GM18507 (cell line): Measurements from ENCODE around the gene GNPTG.
"Not testable (repeated sequence)": the region's sequence is repeated elsewhere in the genome, so short reads cannot be mapped to it uniquely, and the experiment has no call there.

ENCODE experiments used
- DNase-seq: peaks from one replicate; pipeline ENCODE4 v3.0.0; 2011; ENCODE audit warnings: low read depth; ENCODE audit not compliant: insufficient read length; ENCODE audit errors: extremely low spot score
- FAIRE-seq: peaks from 2 replicates; lab custom pipeline; 2011; peaks lifted over from hg19 to GRCh38; lab: Jason Lieb, UNC

GNPTG gene

GRCh38 chr16:1317479-1318267 is 34.1 kb upstream of the GNPTG start:
- FAIRE-seq, result no peak
- no peak for DNase-seq

DNA sequence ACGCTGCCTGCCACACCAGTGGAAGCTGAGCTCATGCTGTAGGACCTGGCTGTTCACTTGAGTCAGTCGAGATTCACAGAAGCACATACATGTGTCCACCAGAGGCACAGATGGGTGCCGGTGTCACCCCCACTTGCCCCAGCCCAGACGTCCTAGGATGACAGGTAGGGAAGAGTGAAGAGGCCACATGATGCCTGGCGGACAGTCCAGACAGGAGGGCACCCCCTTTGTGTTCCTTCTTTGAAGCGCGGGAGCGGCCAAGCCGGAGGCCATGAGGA is 33.5 kb upstream of the GNPTG start:
- FAIRE-seq (no peak), DNase-seq (no peak)

GRCh38 chr16:1319041-1319440 is 32.7 kb upstream of the GNPTG start:
- no peak for DNase-seq
- FAIRE-seq, result no peak

DNA sequence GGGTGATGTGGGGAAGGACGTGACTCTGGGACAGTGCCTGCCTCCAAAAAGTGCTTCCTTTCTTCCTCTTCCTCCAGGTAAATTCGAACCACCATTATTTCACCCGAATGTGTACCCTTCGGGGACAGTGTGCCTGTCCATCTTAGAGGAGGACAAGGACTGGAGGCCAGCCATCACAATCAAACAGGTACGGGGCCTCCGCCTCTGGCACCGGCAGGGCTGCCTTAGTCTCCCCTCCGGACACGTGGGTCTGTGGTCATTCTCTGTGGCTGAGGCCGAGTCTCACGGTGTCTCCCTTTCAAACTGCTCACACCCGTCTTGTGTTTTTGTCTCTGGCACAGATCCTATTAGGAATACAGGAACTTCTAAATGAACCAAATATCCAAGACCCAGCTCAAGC is 31.6 kb upstream of the GNPTG start:
- FAIRE-seq, result no peak
- no peak for DNase-seq

GRCh38 chr16:1320658-1321240 is 31.0 kb upstream of the GNPTG start:
- no peak for DNase-seq
- no peak for FAIRE-seq

- FAIRE-seq, result no peak
These were observed 29.3 kb upstream of the GNPTG start for GRCh38 chr16:1322407-1322806.

GRCh38 chr16:1323296-1324239 is 28.2 kb upstream of the GNPTG start:
- DNase-seq (no peak), FAIRE-seq (no peak)

More at GRCh38 chr16:1322407-1322806, 29.3 kb upstream of the GNPTG start:
- DNase-seq, result no peak

DNA sequence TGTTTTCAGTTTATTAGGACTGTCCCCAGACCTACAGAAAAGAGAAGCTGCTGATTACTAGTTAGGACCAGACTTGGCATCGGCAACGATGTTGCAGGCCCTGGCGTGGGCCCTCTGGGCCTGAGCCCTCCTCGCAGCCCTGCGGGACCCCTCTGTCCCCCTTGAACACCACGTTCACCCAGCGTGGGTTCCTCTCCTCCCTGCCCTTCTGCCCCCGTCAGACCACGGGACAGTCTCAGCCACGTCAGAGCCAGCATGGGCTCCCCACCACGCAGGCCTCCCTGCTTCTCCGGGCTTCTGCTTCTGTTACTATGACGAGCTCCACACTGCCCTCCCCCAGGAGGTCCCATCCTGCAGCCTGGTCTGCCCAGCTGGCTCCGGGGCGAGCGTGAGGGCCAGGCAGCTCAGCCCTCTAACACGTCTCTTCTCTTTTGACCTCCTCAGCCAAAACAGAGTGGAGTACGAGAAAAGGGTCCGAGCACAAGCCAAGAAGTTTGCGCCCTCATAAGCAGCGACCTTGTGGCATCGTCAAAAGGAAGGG is 27.4 kb upstream of the GNPTG start:
- no peak for DNase-seq
- FAIRE-seq, result no peak

- FAIRE-seq (no peak), DNase-seq (no peak)
These were observed 26.5 kb upstream of the GNPTG start for GRCh38 chr16:1325261-1325660.

GRCh38 chr16:1325673-1326371 is 25.9 kb upstream of the GNPTG start:
- no peak for DNase-seq
- no peak for FAIRE-seq

- DNase-seq, result no peak
- FAIRE-seq, result no peak
These were observed 25.3 kb upstream of the GNPTG start for GRCh38 chr16:1326391-1326790.

- DNase-seq, result no peak
- FAIRE-seq, result no peak
These were observed 24.6 kb upstream of the GNPTG start for GRCh38 chr16:1326946-1327618.

DNA sequence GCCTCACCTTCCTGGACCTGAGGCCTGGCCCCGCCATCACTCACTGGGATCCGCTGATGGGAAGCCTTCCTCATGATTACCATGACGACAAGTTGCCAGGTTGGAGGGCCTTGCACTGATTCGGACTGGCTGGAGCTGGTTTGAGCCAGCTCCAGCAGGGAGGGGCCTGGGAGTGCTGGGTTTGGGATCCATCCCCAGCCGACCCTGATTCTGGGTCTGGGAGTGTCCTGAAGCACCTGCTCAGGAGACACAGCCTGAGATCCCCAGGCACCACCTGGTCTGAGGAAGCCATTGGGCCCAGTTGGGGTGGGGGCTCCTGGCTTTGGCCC is 24.1 kb upstream of the GNPTG start:
- FAIRE-seq, result no peak
- no peak for DNase-seq

DNA sequence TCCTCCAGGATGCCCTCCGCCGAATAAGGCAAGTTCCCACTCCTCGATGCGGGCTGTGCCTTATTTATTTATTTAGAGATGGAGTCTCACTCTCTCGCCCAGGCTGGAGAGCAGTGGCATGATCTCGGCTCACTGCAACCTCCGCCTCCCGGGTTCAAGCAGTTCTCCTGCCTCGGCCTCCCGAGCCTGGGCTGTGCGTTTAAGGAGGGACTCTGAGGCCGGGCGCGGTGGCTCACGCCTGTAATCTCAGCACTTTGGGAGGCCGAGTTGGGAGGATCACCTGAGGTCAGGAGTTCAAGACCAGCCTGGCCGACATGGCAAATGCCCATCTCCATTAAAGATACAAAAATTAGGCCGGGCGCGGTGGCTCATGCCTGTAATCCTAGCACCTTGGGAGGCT is 23.6 kb upstream of the GNPTG start:
- not testable (repeated sequence) for FAIRE-seq, DNase-seq

GRCh38 chr16:1328961-1329360 is 22.8 kb upstream of the GNPTG start:
- not testable (repeated sequence) for DNase-seq, FAIRE-seq

- no peak for DNase-seq
- no peak for FAIRE-seq
These were observed 21.3 kb upstream of the GNPTG start for GRCh38 chr16:1330260-1330914.

DNA sequence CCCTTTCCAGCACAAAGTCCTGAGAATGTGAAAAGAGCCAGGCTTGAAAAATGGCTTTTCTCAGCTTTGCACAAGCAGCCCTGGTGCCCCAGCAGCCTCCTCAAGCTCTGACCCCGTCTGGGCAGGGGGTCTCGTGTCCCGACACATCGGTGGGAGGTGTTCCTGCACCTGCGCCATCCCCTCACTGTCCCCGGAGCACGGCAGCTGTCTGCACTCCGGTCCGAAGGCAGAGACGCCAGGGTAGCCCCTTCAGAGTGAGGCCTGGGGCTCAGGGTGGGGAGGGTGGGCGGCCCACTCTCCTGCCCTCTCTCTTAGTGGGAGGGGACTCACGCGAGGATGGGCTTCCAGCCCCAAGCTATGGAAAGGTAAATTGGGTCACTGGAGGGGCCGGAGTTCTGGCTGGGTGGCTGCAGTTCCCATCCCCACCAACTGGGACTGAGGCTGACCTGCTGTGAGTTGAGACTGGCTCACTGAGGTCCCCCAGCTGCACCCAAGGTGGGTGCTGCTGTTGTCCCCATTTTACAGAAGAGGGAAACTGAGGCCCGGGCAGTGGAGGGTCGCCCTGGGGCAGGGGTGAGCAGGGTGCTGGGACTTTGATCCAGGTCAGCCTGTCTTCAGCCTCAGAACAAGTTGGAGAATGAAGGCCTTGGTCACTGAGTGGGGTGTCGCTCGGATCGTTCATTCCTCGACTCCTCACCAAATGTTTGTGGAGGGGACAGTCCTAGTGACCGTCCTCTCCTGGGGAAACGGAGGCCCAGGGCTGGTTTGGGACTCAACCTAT is 20.6 kb upstream of the GNPTG start:
- FAIRE-seq, result no peak
- DNase-seq, result no peak
